Activated naive CD8-positive, alpha-beta T cell treated with anti-CD3 and anti-CD28 coated beads, Interleukin-2, amount 50 U/mL, for 24 hours (primary cell): ENCODE data around the gene ADAMTSL4.
A peak's percentile ranks its signal among the peaks of the same experiment; 100 is the strongest.

ENCODE experiments used
- ATAC-seq: fragments of 150-1000 bp; cut with Tn5 transposase; one replicate; pipeline ENCODE4 v1.10.0; 2021
- DNase-seq: peaks from one replicate; pipeline ENCODE4 v3.0.0; 2021
- H3K27ac Mint-ChIP-seq: one replicate; pipeline ENCODE4 v1.8.0; 2021; ENCODE audit warnings: mild to moderate bottlenecking, mixed read lengths
- H3K27me3 Mint-ChIP-seq: one replicate; pipeline ENCODE4 v1.8.0; 2021; ENCODE audit warnings: mixed read lengths
- H3K36me3 Mint-ChIP-seq: one replicate; pipeline ENCODE4 v1.8.0; 2021; ENCODE audit warnings: low read depth, mixed read lengths
- H3K4me1 Mint-ChIP-seq: one replicate; pipeline ENCODE4 v1.8.0; 2021; ENCODE audit warnings: mixed read lengths
- H3K4me3 Mint-ChIP-seq: one replicate; pipeline ENCODE4 v1.8.0; 2021; ENCODE audit warnings: mild to moderate bottlenecking, moderate library complexity, mixed read lengths
- H3K9me3 Mint-ChIP-seq: one replicate; pipeline ENCODE4 v1.8.0; 2021; ENCODE audit warnings: mixed read lengths

The ADAMTSL4 gene

GRCh38 chr1:150548632-150549495 is at the start of gene ADAMTSL4:
Gene ADAMTSL4, plus strand, starts transcription at chr1:150549408. Its CDS starts 2,881 bp downstream, at chr1:150552289.
- Mint-ChIP-seq H3K36me3 (no peaks in the 10 kb centered on the region), H3K4me1 (peaks cover 31% of the 10 kb centered on the region), H3K27me3 (peaks cover 37% of the 10 kb centered on the region), H3K9me3 (no peaks in the 10 kb centered on the region), H3K4me3 (peak within 1 kb of the TSS; percentile 75), H3K27ac (no peak within 1 kb of the TSS)
- DNase-seq (peak; percentile 53), ATAC-seq (peak; percentile 73)

DNA sequence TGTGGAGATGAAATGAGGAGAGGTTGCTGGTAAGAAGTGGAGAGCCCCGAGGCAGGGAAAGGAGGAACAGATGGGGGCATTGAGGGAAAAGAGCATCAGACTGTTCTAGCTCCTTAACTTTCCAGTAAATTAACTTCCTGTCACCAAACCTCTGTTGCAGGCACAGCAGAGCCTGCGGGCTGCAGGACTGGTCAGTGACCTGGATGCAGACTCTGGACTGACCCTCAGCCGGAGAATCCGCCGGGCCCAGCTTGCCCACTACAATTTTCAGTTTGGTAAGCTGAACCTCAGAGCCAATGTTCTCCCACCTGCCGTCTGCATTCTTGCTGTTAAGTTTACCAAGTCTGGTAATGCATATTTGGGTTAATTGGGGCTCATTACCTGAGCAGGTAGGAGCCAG is 43.8 kb upstream of the ADAMTSL4 start:
- Mint-ChIP-seq H3K4me1 (no peaks in the 10 kb centered on the region), H3K36me3 (peaks cover 18% of the 10 kb centered on the region), H3K27ac (no peak overlapping the region), H3K4me3 (no peak overlapping the region), H3K9me3 (no peaks in the 10 kb centered on the region), H3K27me3 (no peaks in the 10 kb centered on the region)
- ATAC-seq (no peak), DNase-seq (no peak)

GRCh38 chr1:150507912-150508864 is 41.0 kb upstream of the ADAMTSL4 start, which contains the start of gene ECM1:
Gene ECM1, plus strand, starts transcription at chr1:150508109. Its CDS starts 101 bp downstream, at chr1:150508210.
- H3K36me3 Mint-ChIP-seq: peaks cover 17% of the 10 kb centered on the region
- no peaks in the 10 kb centered on the region for H3K27me3 Mint-ChIP-seq
- no peak for DNase-seq

GRCh38 chr1:150508982-150509381 is 40.2 kb upstream of the ADAMTSL4 start:
- Mint-ChIP-seq H3K27ac (no peak overlapping the region), H3K36me3 (peaks cover 14% of the 10 kb centered on the region), H3K4me3 (no peak overlapping the region), H3K27me3 (no peaks in the 10 kb centered on the region), H3K9me3 (no peaks in the 10 kb centered on the region), H3K4me1 (peaks cover 4% of the 10 kb centered on the region)
- DNase-seq (no peak), ATAC-seq (no peak)

More at GRCh38 chr1:150507912-150508864, 41.0 kb upstream of the ADAMTSL4 start, which contains the start of gene ECM1:
- Mint-ChIP-seq H3K4me1 (no peaks in the 10 kb centered on the region), H3K9me3 (no peaks in the 10 kb centered on the region), H3K4me3 (no peak within 1 kb of the TSS), H3K27ac (no peak within 1 kb of the TSS)
- ATAC-seq: no peak

GRCh38 chr1:150511551-150511950 is 37.7 kb upstream of the ADAMTSL4 start:
- H3K27me3 Mint-ChIP-seq: no peaks in the 10 kb centered on the region
- ATAC-seq (no peak), DNase-seq (no peak)
- H3K27ac Mint-ChIP-seq: no peak overlapping the region
- H3K4me1 Mint-ChIP-seq: peaks cover 15% of the 10 kb centered on the region
- peaks cover 7% of the 10 kb centered on the region for H3K36me3 Mint-ChIP-seq
- no peaks in the 10 kb centered on the region for H3K9me3 Mint-ChIP-seq
- no peak overlapping the region for H3K4me3 Mint-ChIP-seq

- Mint-ChIP-seq H3K4me1 (peaks cover 19% of the 10 kb centered on the region), H3K36me3 (peaks cover 5% of the 10 kb centered on the region), H3K4me3 (no peak overlapping the region), H3K27me3 (no peaks in the 10 kb centered on the region), H3K9me3 (no peaks in the 10 kb centered on the region), H3K27ac (no peak overlapping the region)
- ATAC-seq (no peak), DNase-seq (no peak)
Observed at GRCh38 chr1:150511985-150512660, 37.1 kb upstream of the ADAMTSL4 start.

DNA sequence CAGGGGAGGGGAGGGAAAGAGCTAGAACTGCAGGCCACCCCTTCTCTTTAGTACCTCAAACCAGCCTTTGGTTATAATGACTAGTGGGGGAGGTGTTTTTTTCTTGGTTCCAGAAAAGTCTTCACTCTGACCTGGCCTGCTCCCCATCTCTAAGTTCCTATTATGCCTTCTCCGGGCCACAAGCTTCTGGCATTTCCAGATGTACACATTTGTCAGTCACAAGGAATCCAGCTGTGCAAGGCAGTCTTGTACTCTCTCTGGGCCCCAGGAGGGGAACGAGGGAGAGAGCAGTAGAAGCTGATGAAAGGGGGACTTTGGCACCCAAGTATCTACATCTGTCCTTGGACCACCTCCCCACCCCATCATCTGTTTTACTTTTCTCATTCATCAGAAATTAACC is 36.4 kb upstream of the ADAMTSL4 start:
- no peaks in the 10 kb centered on the region for H3K9me3 Mint-ChIP-seq
- H3K4me3 Mint-ChIP-seq: no peak overlapping the region

GRCh38 chr1:150513351-150513791 is 35.8 kb upstream of the ADAMTSL4 start:
- H3K9me3 Mint-ChIP-seq: no peaks in the 10 kb centered on the region
- H3K36me3 Mint-ChIP-seq: peaks cover 4% of the 10 kb centered on the region
- H3K4me3 Mint-ChIP-seq: no peak overlapping the region
- DNase-seq (no peak), ATAC-seq (no peak)
- peaks cover 20% of the 10 kb centered on the region for H3K4me1 Mint-ChIP-seq
- no peak overlapping the region for H3K27ac Mint-ChIP-seq
- no peaks in the 10 kb centered on the region for H3K27me3 Mint-ChIP-seq

More for the DNA sequence above, 36.4 kb upstream of the ADAMTSL4 start:
- Mint-ChIP-seq H3K27me3 (no peaks in the 10 kb centered on the region), H3K4me1 (peaks cover 20% of the 10 kb centered on the region), H3K36me3 (peaks cover 4% of the 10 kb centered on the region), H3K27ac (no peak overlapping the region)
- ATAC-seq (no peak), DNase-seq (no peak)

- no peak for DNase-seq
- no peak for ATAC-seq
- H3K4me1 Mint-ChIP-seq: peaks cover 20% of the 10 kb centered on the region
- H3K27ac Mint-ChIP-seq: no peak overlapping the region
- H3K36me3 Mint-ChIP-seq: peaks cover 4% of the 10 kb centered on the region
- peak overlapping the region; percentile 89 for H3K4me3 Mint-ChIP-seq
- no peaks in the 10 kb centered on the region for H3K9me3 Mint-ChIP-seq
- H3K27me3 Mint-ChIP-seq: no peaks in the 10 kb centered on the region
Observed at GRCh38 chr1:150514260-150514659, 34.9 kb upstream of the ADAMTSL4 start.

GRCh38 chr1:150514913-150515327 is 34.3 kb upstream of the ADAMTSL4 start:
- no peaks in the 10 kb centered on the region for H3K9me3 Mint-ChIP-seq
- peaks cover 4% of the 10 kb centered on the region for H3K36me3 Mint-ChIP-seq
- H3K27ac Mint-ChIP-seq: no peak overlapping the region
- H3K4me1 Mint-ChIP-seq: peaks cover 20% of the 10 kb centered on the region
- DNase-seq: no peak
- peak overlapping the region; percentile 89 for H3K4me3 Mint-ChIP-seq
- no peak for ATAC-seq
- H3K27me3 Mint-ChIP-seq: no peaks in the 10 kb centered on the region

DNA sequence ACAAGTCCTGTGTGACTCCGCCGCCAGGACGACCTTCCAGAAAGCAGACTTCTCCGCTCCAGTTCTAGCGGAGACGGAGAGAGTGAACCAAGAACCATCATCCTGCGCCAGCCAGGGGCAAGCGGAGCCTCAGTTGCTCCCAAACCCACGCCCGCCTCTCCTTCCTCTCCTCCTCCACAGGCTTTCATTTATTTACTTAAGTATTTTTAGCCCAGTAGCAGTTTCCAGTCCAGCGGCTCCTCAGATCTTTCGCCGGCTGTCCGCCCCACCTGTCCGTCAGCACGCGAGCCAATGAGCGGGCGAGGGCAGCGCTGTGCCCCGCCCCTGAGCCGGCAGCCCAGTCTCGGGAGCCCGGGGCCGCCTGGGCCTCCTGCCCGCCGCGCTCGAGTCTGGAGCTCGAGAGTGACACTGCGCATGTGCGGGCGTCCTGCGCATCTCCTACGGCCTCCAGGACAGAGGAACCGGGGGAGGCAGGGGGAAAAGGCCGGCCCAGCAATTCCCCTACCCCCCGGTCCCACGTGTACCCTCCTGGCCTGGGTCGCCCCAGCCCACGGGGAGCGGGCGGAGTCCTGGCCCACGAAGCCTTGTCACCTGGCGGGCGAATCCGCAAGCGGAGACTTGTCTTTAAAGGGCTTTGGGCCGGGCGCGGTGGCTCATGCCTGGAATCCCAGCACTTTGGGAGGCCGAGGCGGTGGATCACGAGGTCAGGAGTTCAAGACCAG is 33.7 kb upstream of the ADAMTSL4 start, which contains the start of gene FALEC:
TSS of gene FALEC (plus strand) at position 425 of the 722 bp plus-strand sequence.
- Mint-ChIP-seq H3K4me3 (peak within 1 kb of the TSS; percentile 89), H3K9me3 (no peaks in the 10 kb centered on the region), H3K27ac (peak within 1 kb of the TSS; percentile 62), H3K27me3 (no peaks in the 10 kb centered on the region), H3K4me1 (peaks cover 20% of the 10 kb centered on the region), H3K36me3 (peaks cover 4% of the 10 kb centered on the region)
- DNase-seq (peak; percentile 93), ATAC-seq (peak; percentile 99)

- peaks cover 4% of the 10 kb centered on the region for H3K36me3 Mint-ChIP-seq
- ATAC-seq: no peak
- peak; percentile 23 for DNase-seq
- no peaks in the 10 kb centered on the region for H3K27me3 Mint-ChIP-seq
- H3K4me3 Mint-ChIP-seq: peak overlapping the region; percentile 89
- H3K4me1 Mint-ChIP-seq: peaks cover 20% of the 10 kb centered on the region
- H3K9me3 Mint-ChIP-seq: no peaks in the 10 kb centered on the region
- peak overlapping the region; percentile 55 for H3K27ac Mint-ChIP-seq
Observed at GRCh38 chr1:150516050-150516591, 33.1 kb upstream of the ADAMTSL4 start.

DNA sequence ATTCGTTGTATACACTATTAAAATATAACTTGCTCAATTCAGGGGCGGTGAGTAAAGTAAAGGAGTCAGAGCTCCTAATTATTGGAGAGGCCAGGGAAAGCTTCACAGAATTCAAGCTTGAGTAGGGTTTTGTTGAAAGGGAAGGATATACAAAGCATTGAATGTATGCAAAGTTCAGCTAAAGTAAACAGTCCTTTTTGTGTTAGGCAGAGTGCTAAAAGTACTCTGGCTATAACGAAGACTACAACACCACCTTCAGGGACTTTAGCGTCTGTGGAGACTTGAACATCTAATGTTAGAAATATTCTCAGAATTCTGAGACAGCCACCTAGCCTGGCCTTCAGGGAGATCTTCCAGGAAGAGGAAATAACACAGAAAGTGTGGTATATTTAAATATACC is 32.6 kb upstream of the ADAMTSL4 start:
- Mint-ChIP-seq H3K9me3 (no peaks in the 10 kb centered on the region), H3K36me3 (peaks cover 4% of the 10 kb centered on the region), H3K27ac (no peak overlapping the region), H3K4me3 (peak overlapping the region; percentile 89), H3K27me3 (no peaks in the 10 kb centered on the region), H3K4me1 (peaks cover 23% of the 10 kb centered on the region)
- ATAC-seq (no peak), DNase-seq (no peak)
